Subcutaneous adipose tissue (tissue), 4 donors: ENCODE results near the gene ATG7. TPM values are rescaled to one million over a fixed set of nuclear protein-coding genes. Genes with fewer than 3 reads are reported as not detected.

Experiments used
- total RNA-seq, 4 donors: library from RNA; depleted of rRNA; stranded (reverse); fragments of >200 nt; gene quantifications; one replicate each; pipeline ENCODE4 v1.1.0, GENCODE V29; 2016
- TF ChIP-seq, protein P1 (sequence below): fragments of 450-650 bp; IDR thresholded peaks from one replicate; pipeline ENCODE4 v1.5.1; 2016; ENCODE audit warnings: low read depth, mild to moderate bottlenecking, control low read depth, antibody characterized with exemption, moderate library complexity

ATG7 gene
- total RNA-seq, 4 donors from 2014 or later, result 55.0 to 130 (median 87.5) TPM

DNA sequence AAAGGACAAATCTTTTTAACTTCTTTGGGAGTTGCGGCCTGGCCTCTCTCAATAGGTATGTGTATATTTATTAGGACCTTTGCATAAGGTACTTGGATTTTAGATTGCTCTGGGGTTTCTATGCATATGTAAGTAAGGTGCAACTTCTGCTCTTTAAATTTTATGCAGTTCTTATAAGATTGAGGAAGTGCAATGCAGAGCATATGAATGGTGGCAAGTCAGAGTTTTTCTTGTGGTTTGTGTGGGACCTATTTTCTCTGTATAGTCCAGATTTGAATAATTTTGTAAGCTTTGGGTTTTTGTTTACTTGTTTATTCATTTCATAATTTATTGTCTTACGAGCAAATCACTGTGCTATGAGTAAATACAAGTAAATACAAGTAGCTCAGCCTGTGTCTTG lies 101.5 kb downstream of the ATG7 start:
- TF ChIP-seq, protein P1, sequence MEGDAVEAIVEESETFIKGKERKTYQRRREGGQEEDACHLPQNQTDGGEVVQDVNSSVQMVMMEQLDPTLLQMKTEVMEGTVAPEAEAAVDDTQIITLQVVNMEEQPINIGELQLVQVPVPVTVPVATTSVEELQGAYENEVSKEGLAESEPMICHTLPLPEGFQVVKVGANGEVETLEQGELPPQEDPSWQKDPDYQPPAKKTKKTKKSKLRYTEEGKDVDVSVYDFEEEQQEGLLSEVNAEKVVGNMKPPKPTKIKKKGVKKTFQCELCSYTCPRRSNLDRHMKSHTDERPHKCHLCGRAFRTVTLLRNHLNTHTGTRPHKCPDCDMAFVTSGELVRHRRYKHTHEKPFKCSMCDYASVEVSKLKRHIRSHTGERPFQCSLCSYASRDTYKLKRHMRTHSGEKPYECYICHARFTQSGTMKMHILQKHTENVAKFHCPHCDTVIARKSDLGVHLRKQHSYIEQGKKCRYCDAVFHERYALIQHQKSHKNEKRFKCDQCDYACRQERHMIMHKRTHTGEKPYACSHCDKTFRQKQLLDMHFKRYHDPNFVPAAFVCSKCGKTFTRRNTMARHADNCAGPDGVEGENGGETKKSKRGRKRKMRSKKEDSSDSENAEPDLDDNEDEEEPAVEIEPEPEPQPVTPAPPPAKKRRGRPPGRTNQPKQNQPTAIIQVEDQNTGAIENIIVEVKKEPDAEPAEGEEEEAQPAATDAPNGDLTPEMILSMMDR, result no peak

GRCh38 chr3:11375333-11376088 lies 103.3 kb downstream of the ATG7 start:
- TF ChIP-seq, protein P1, result no peak

GRCh38 chr3:11377719-11378118 lies 105.5 kb downstream of the ATG7 start:
- TF ChIP-seq, protein P1, result no peak

DNA sequence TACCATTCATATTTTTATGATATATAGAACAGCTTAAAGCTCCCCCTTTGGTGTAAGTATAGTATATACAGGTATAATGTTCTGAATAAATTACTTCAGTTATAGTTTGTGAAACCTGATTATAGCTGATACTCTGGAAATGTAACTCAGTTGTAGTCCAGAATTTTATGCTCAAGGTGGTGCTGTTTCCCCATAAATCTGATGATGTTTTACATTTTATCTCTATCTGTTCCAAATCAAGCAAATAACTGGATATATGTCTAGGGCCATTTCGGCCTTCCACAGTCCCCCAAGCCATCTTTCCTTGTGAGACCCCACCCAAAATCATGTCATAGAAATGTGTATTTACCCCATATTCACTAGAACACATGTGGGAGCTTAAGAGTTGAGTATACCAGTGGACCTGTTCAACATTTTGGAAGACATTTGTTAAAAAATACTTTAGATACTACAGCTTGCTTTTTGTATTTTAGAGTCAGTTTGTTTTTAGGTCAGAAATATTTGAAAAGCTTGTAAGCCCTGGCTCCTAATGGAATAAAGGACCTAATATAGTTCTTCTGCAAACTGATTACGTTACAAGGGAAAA lies 107.1 kb downstream of the ATG7 start:
- TF ChIP-seq, protein P1, result no peak

DNA sequence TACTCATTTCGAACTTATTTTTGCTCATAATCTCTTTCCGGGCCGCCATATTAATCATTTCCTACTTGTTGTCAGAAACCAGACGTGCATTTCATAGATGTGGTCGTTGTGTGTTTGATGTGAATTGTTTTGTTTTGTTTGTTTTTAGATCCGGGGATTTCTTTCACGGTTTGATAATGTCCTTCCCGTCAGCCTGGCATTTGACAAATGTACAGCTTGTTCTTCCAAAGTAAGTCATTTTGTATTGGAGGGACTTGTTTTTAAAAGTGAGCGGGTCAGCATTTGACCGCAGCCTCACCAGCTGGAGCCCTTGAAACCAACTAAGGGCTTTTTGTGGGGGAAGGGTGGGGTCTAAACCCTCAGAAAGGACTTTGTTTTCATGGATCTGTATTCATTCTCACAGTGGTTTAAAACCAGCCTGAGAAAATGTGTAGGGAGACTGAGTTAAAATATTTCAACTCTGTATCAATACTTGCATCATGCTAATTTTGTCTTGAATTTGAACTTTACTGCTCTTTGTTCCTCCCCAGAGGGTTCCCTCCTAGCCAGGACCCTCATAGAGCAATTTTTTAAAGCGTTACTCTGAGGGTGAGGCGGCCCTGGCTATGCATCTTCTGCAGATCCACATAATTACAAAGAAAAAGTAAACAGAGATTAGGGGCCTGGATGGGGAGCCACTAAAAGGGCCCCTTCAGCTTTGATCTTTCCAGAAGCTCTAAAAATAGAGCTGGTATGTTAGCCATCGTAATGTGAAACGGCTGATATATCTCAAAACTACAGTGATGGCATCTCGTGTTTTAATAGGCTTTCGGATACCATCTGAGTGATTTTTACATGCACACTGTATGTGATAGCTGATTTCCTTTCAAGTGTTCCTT lies 107.9 kb downstream of the ATG7 start:
- TF ChIP-seq, protein P1, result no peak

DNA sequence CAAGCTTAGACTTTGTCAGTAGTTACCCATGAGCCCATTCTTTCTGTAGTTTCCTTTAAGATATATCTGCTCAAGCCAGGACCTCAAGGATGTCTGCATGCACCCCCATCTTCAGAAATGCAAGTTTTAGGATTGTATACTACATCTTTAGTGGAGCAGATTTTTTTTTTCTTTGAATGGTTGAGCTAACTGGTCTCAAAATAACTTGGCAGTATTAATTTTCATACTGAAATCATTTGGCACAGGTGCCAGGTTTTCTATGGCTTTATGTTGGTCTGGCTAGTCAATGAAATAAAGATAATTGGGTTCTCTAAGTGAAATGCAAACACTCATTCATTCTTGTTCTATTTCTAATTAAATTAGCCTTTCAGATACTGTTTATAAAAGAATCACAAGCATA lies 108.9 kb downstream of the ATG7 start:
- TF ChIP-seq, protein P1, result no peak

GRCh38 chr3:11381563-11381962 lies 109.4 kb downstream of the ATG7 start:
- TF ChIP-seq, protein P1, result no peak
